Kidney capillary endothelial cell (primary cell): ENCODE data around the gene SEPHS2.
"Not testable (repeated sequence)": the region's sequence is repeated elsewhere in the genome, so short reads cannot be mapped to it uniquely, and the experiment has no call there.

Experiments used
- DNase-seq: peaks from one replicate; pipeline ENCODE4 v3.0.0-alpha.2; 2018; ENCODE audit warnings: low spot score

The SEPHS2 gene

GRCh38 chr16:30398661-30399434, 46.8 kb downstream of the SEPHS2 start:
- DNase-seq = no peak

- DNase-seq = no peak
Observed at GRCh38 chr16:30397776-30398660, 47.7 kb downstream of the SEPHS2 start.

- DNase-seq = no peak
Observed at GRCh38 chr16:30397056-30397455, 48.6 kb downstream of the SEPHS2 start.

GRCh38 chr16:30396627-30397026, 49.0 kb downstream of the SEPHS2 start:
- not testable (repeated sequence) for DNase-seq

- no peak for DNase-seq
Observed at GRCh38 chr16:30395992-30396585, 49.6 kb downstream of the SEPHS2 start.

GRCh38 chr16:30395155-30395991, 50.3 kb downstream of the SEPHS2 start, which contains the start of gene ZNF48:
Gene ZNF48 (plus strand): TSS chr16:30395420. CDS start chr16:30395795, 375 bp downstream.
- DNase-seq = no peak

GRCh38 chr16:30394592-30395154, 51.0 kb downstream of the SEPHS2 start:
- DNase-seq = no peak
